ENCODE measurements around the gene TFCP2L1. TPM values are rescaled to one million over a fixed set of nuclear protein-coding genes. Genes with fewer than 3 reads are reported as not detected.

TFCP2L1 gene
- total and polyA plus RNA-seq, 2 of the 4 experiments (the other 2 are of a cell fraction) = not detected

DNA sequence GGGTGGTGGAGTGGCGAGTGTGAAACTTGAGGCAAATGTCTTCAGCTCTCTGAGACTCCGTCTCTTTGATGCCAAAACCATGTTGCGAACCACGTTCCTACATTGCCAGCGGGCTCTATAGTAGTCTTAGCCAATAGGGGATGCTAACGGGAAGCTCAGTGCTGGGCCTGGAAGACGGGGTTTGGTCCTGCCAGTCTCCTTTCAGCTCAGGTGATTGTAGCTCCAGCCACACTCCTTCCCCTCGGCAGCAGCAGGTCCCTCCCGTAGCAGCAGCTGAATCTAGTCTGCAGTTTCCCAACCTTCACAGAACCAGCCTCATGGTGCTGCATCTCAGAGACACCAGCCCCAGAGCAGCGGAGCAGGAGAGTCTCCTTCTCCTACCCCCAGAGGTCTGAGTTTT, 109.7 kb downstream of the TFCP2L1 start:
- ChIA-PET CTCF (interaction anchor here (0.6 kb wide), 2 partner anchors 8 to 1400 kb away, joined by 3 to 5 read pairs; no protein-coding TSS in a partner anchor), POLR2A (ENCODE audit: unreplicated experiment) (no interaction called here)
- WGBS, 2 experiments (ENCODE audit: extremely low coverage in 2 of 2, insufficient read length in 1 of 2) = 46% methylated on average over 5 of the region's 10 CpGs; no CpG with 5 or more reads in 1 of the 2 experiments
- Histone ChIP-seq H3K9ac (ENCODE audit: low read depth, low read length) (no peak overlapping the region), H3K14ac (replicated peaks; ENCODE audit: low read depth, low read length) (no peak overlapping the region), H3K18ac (ENCODE audit: low read depth, low read length) (no peak overlapping the region), H3K9me1 (ENCODE audit: insufficient read depth, low read length) (no peaks in the 10 kb centered on the region), H3K36me3 (ENCODE audit: control insufficient read depth, insufficient read depth, low read length) (no peaks in the 10 kb centered on the region), H4K20me1 (ENCODE audit: insufficient read depth, low read length) (no peaks in the 10 kb centered on the region), H4K5ac (ENCODE audit: low read depth, low read length) (no peak overlapping the region), H3K4ac (ENCODE audit: low read depth, low read length) (no peak overlapping the region), H2BK20ac (ENCODE audit: low read depth, low read length) (no peak overlapping the region), H3K27ac (ENCODE audit: insufficient read depth, low read length) (no peak overlapping the region), H3K79me1 (ENCODE audit: low read depth in 1 of 2, low read length in 2 of 2) (no peaks in the 10 kb centered on the region), H3K56ac (ENCODE audit: extremely low read depth, insufficient read depth, low read length) (no peak overlapping the region), H3K27me3 (ENCODE audit: control insufficient read depth, insufficient read depth, low read length) (peaks cover 29% of the 10 kb centered on the region), H3K9me3 (ENCODE audit: control insufficient read depth, insufficient read depth, low read length) (no peaks in the 10 kb centered on the region), H3K4me2 (ENCODE audit: low read depth, low read length) (no peak overlapping the region), H2AK9ac (replicated peaks; ENCODE audit: low read depth, low read length, poor library complexity) (no peak overlapping the region), H4K8ac (ENCODE audit: low read depth in 2 of 2, low read length in 2 of 2) (no peak overlapping the region), H3K4me3 (ENCODE audit: insufficient read depth, low read depth, low read length) (no peak overlapping the region), H2AFZ (replicated peaks; ENCODE audit: low read length, poor library complexity) (peak overlapping the region; percentile 32), H4K91ac (ENCODE audit: insufficient read depth, low read depth, low read length) (no peak overlapping the region), H3K4me1 (ENCODE audit: control insufficient read depth, insufficient read depth, low read length) (no peaks in the 10 kb centered on the region), H2BK120ac (ENCODE audit: low read depth, low read length) (no peak overlapping the region), H3K23ac (ENCODE audit: low read depth, low read length) (no peak overlapping the region), H2AK5ac (ENCODE audit: low read depth, low read length) (no peak overlapping the region), H2BK15ac (ENCODE audit: low read depth, low read length) (no peak overlapping the region), H2BK5ac (ENCODE audit: low read depth, low read length, poor library complexity, severe bottlenecking) (no peak overlapping the region)
- DNase-seq (no peak), ATAC-seq (ENCODE audit: low read depth) (no peak)
- in situ Hi-C loops (cut with MboI; ENCODE audit: low sequenced_read_pairs) = no loop called here
- dilution Hi-C loops (cut with HindIII; ENCODE audit: low sequenced_read_pairs, unreplicated experiment) = no loop called here
- intact Hi-C loops (cut with micrococcal nuclease) = no loop called here
- TF ChIP-seq CHD1 (IDR thresholded peaks at IDR 0.05; ENCODE audit: low read depth, low read length) (no peak), POLR2A (IDR thresholded peaks at IDR 0.05; ENCODE audit: low read depth, low read length) (no peak), MXI1 (IDR thresholded peaks at IDR 0.05; ENCODE audit: borderline replicate concordance, low read depth, low read length) (no peak), FOS (IDR thresholded peaks at IDR 0.05; ENCODE audit: low read depth, low read length) (no peak), SMC3 (IDR thresholded peaks at IDR 0.05; ENCODE audit: low read depth, low read length) (no peak), RAD21 (IDR thresholded peaks at IDR 0.05; ENCODE audit: low read length) (no peak), MAFK (IDR thresholded peaks at IDR 0.05; ENCODE audit: low read depth, low read length) (no peak), MAZ (IDR thresholded peaks at IDR 0.05; ENCODE audit: borderline replicate concordance, low read depth, low read length) (no peak), CTCF (conservative IDR thresholded peaks at IDR 0.05; ENCODE audit: low read depth, low read length) (no peak), RFX5 (IDR thresholded peaks at IDR 0.05; ENCODE audit: low read depth, low read length) (no peak), RCOR1 (IDR thresholded peaks at IDR 0.05; ENCODE audit: insufficient replicate concordance, low read length) (no peak), CEBPB (IDR thresholded peaks at IDR 0.05; ENCODE audit: low read depth, low read length) (no peak), NFE2L2 (IDR thresholded peaks at IDR 0.05; ENCODE audit: low read depth, low read length) (no peak), BHLHE40 (IDR thresholded peaks at IDR 0.05; ENCODE audit: low read depth, low read length) (no peak)
- TF ChIP-seq, protein P1, sequence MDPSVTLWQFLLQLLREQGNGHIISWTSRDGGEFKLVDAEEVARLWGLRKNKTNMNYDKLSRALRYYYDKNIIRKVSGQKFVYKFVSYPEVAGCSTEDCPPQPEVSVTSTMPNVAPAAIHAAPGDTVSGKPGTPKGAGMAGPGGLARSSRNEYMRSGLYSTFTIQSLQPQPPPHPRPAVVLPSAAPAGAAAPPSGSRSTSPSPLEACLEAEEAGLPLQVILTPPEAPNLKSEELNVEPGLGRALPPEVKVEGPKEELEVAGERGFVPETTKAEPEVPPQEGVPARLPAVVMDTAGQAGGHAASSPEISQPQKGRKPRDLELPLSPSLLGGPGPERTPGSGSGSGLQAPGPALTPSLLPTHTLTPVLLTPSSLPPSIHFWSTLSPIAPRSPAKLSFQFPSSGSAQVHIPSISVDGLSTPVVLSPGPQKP (IDR thresholded peaks at IDR 0.05; ENCODE audit: borderline replicate concordance, low read depth, low read length) = no peak
- TF ChIP-seq, protein P2, sequence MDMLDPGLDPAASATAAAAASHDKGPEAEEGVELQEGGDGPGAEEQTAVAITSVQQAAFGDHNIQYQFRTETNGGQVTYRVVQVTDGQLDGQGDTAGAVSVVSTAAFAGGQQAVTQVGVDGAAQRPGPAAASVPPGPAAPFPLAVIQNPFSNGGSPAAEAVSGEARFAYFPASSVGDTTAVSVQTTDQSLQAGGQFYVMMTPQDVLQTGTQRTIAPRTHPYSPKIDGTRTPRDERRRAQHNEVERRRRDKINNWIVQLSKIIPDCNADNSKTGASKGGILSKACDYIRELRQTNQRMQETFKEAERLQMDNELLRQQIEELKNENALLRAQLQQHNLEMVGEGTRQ (IDR thresholded peaks at IDR 0.05; ENCODE audit: low read depth, low read length) = no peak
- BruUV-seq (replicated peaks) = no TSS peak
